HG03135 (cell line): ENCODE data around the gene LIPI.
"Not testable (repeated sequence)": the region's sequence is repeated elsewhere in the genome, so short reads cannot be mapped to it uniquely, and the experiment has no call there.

Source experiments
- ATAC-seq: cut with Tn5 transposase; IDR thresholded peaks from one replicate; pipeline ENCODE4 v1.9.1; 2021; ENCODE audit warnings: mild to moderate bottlenecking, moderate library complexity; ENCODE audit not compliant: unreplicated experiment

Gene LIPI

DNA sequence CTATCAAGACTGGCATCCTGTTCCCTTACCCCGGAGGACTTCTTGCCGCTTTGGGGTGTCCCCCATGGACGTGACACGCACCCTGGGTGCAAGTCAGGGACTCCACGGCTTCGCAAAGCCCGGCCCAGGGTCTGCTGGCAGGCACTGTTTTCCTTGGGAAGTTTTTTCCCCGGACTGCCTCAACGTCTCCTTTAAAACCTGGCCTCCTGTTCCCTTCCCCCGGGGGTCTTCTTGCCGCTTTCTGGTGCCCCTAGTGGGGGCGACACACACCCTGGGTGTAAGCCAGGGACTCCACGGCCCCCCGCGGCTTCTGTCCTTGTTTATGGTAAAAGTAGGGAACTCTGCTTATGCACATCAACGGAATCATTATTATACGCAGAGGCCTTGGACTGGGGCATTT lies 136.6 kb downstream of the LIPI start:
- ATAC-seq: no peak

DNA sequence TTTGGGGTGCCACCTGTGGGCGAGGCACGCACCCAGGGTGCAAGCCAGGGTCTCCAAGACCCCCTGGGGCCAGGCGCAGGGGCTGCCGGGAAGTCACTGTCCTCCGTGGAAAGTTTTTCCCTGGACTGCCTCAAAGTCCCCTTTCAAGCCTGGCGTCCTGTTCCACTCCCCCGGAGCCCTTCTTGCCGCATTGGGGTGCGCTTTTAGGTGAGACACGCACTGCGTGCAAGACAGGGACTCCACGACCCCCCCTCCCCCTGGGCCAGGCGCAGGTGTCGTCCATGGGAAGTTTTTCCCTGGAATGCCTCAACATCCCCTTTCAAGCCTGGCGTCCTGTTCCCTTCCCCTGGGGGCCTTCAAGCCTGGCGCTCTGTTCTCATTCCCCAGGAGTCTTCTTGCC lies 137.1 kb downstream of the LIPI start:
- ATAC-seq: no peak

DNA sequence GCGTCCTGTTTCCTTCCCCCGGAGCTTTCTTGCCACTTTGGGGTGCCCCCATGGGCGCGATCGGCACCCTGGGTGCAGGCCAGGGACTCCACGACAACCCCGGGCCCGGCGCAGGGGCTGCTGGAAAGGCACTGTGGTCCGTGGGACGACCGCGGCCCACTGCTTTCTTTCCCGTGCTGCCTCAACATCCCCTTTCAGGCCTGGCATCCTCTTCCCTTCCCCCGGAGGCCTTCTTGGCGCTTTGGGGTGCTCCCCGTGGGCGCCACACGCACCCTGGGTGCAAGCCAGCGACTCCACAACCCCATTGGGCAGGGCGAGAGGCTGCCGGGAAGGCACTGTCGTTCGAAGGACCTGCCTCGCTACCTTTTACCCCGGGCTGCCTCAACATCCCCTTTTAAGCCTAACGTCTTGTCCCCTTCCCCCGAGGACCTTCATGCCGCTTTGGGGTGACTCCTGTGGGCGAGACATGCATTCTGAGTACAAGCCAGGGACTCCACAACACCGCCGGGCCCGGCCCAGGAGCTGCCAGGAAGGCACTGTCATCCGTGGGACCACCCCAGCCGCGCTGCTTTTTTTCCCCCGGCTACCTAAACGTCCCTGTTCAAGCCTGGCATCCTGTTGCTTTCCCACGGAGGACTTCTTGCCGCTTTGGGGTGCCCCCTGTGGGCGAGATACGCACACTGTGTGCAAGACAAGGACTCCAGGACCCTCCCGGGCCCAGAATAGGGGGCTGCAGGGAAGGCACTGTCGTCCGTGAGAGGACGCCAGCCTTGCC lies 137.8 kb downstream of the LIPI start:
- no peak for ATAC-seq

DNA sequence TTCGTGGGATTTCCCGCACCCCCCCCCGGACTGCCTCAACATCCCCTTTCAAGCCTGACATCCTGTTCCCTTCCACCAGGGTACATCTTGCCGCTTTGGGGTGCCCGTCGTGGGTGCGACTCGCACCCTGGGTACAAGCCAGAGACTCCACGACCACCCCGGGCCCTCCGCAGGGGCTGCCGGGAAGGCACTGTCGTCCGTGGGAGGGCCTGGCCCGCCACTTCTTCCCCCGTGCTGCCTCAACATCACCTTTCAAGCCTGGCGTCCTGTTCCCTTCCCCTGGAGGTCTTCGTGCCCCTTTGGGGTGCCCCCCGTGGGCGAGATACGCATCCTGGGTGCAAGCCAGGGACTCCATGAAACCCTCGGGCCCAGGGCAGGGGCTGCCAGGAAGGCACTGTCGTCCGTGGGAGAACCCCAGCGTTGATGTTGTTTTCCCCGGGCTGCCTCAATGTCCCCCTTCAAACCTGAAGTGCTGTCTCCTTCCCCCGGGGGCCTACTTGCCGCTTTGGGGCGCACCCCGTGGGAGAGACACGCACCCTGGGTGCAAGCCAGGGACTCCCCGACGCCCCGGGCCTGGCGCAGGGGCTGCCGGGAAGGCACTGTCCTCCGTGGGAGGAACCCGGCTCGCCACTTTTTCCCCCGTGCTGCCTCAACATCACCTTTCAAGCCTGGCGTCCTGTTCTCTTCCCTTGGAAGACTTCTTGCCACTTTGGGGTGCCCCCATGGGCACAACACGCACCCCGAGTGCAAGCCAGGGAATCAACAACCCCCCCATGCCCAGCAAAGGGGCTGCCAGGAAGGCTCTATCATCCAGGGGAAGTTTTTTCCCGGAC lies 138.6 kb downstream of the LIPI start:
- ATAC-seq: no peak

DNA sequence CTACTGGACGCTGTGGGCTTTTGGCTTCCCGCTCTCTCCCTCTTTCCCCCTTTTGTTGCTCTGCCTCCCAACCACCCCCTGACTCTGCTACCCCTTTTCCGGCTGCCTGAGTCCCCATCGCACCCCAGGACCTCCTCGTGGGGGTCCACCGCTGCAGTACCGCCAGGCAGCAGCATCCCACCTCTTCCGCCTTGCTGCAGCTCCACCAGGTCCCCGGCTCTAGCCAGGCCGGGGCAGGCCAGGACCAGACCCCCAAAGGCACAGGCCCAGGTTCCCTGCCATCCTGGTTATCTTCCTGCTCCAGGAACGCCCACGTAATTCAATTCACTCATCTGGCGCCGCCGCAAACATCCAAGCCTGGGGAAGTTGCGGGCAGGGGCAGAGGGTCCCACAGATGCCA lies 139.8 kb downstream of the LIPI start:
- ATAC-seq: no peak

DNA sequence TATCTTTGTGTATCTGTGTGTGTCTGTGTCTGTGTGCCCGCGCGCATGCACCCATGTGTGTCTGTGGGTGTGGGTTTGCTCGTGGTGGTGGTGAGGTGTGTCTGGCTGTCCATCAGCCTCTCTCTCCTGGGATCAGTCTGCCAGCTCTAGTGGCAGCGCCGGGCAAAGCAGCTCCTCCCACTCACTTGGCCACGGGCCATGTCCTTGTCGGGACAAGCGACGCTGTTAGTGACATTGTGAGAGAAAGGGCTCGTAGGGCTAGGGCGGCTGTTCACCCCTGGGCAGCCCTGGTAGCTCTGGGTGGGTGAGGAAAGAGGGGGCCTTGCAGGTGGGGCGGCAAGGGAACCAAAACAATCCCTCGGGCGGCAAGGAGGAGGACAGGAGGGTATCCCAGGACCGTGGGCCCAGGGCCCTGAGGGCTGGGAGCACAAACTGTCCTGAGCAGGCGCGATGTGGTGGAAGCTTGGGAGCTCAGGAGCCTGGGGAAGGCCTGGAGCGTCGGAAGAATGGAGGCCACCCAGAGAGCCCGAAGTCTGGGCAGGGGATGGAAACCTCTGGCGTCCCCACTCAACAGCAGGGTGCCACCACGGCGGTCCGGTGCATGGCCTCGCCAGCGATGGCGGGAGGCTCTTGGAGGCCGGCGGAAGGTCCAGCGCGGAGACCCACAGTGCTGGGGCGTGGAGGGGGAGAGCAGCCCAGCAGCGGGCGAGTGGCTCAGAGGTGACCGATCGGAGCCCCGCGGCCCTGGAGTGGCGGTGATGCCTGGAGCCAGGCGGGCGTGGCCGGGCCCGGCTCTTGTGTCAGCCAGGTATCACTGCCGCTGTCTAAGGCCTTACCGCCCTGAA lies 140.5 kb downstream of the LIPI start:
- no peak for ATAC-seq

DNA sequence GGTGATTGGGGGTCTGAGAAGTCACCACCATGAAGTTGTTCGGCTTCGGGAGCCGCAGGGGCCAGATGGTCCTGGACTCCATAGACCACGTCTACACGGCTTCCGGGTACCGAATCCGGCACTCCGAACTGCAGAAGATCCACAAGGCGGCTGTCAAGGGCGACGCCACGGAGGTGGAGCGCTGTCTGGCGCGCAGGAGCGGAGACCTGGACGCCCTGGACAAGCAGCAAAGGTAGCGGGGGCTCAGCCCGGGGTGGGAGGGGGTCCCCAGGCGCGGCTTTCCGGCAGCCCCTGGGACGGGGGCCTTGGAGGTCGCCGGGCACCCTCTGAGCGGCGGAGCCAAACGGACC lies 146.5 kb downstream of the LIPI start:
- no peak for ATAC-seq

DNA sequence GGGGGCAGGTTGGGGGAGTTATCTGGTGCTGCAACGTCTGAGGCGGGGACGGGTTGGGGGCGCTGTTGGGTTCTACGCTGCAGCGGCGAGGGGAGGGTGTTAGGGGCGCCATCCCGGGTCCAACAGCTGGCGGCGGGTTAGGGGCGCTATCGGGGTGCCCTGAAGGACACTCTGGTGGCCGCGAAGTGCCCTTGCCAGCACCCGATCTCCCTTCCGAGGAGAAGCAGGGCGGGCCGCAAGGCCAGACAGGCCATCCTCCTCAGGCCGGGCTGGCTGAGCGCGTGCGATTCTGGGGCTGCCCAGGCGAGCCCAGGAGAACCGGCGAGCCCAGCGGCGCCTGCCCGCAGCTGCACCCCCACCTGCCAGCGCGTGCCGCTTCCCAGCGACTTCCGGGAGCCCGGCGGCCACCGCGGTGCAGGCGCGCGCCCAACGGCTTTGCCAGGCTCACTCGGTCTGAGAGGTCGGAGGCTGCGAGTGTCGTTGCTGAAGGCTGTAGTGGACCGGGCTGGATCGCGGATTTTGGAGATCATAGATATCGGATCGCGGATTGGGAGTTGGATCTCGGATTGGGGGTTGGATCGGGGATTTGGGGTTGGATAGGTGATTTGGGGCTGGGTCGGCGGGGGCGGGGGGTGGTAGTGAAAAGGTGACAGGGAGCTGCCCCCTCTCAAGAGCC lies 147.0 kb downstream of the LIPI start:
- not testable (repeated sequence) for ATAC-seq

DNA sequence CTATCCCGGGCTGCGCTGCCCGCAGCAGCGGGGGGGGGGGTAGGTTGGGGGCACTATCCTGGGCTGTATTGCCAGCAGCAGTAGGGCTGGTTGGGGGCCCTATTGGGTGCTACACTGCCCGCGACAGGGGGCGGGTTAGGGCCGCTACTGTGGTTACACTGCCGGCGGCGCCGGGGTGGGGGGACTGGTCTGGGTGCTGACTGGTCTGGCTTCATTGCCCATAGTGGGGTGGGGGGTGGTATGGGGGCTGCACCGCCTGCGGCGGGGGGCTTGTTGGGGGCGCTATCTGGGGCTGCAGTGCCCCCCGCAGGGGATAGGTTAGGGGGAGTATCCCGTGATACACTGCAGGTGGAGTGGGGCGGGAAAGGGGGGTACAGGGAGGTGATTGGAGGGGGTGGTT lies 148.1 kb downstream of the LIPI start:
- not testable (repeated sequence) for ATAC-seq

DNA sequence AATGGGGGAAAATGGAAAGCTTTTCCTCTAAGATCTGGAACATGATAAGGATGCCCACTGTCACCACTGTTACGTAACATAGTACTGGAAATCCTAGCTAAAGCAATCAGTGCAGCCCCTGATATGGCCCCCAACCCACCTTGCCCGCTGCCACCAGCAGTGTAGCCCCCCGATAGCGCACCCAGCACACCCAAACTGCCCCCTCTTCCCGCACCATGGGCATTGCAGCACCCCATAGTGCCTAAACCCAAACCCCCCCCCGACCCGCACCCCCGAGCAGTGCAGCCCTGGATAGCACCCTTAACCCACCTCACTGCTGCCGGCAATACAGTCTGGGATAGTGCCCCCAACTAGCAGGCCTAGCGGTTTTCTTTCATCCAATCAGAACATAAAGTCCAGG lies 148.9 kb downstream of the LIPI start:
- ATAC-seq: not testable (repeated sequence)

DNA sequence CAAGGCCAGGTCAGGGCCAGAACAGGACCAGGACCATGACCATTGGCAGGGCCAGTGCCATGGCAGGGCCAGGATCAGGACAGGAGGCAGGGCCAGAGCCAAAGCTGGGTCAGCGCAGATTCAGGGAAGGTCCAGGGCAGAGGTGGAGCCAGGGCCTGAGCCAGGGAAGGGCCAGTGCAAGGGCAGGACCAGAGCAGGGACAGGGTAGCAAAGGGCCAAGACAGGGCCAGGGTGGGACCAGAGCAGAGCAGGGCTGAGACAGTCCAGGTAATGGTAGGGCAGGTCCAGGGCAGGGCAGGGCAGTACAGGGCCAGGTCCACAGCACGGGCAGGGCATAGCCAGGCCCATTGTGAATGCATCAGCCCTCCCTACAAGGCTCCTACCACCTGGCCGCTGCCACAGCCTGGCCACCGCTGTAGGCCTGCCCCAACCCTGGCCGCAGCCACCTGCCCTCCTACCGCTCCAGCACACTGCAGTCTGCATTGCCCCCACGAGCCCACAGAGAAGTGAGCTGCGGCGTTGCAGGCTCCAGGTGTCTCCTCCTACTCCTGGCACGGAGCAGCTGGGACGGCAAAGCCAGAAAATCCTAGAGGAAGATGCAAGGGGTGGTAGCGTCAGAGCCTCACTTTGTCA lies 151.6 kb downstream of the LIPI start:
- ATAC-seq: not testable (repeated sequence)
